K562 (cell line): Measurements from ENCODE around the gene MMP10. TPM values are rescaled to one million over a fixed set of nuclear protein-coding genes. Genes with fewer than 3 reads are reported as not detected.

ENCODE experiments used
- ATAC-seq: fragments of 200-7000 bp; cut with Tn5 transposase; 3 replicates; pipeline ENCODE4 v1.9.1; 2020; ENCODE audit warnings: moderate library complexity
- BruUV-seq: library from RNA; stranded (reverse); fragments of 400-500 nt; replicated peaks from 2 replicates; lab custom pipeline; 2021; lab: Mats Ljungman, UMichigan
- CTCF ChIA-PET: fragments of 300-600 bp; formaldehyde crosslinking; extraction: SDS; loops from one replicate; lab custom pipeline; 2021; ENCODE audit warnings: low intra/inter-chr PET ratio; lab: Yijun Ruan, JAX
- POLR2A ChIA-PET: fragments of 300-600, 350-650 bp; sonication (Branson Sonifier 250); formaldehyde crosslinking; extraction: SDS; loops from one replicate; lab custom pipeline; 2021; ENCODE audit warnings: antibody characterized with exemption, inconsistent platforms; lab: Yijun Ruan, JAX
- DNase-seq, 4 experiments: peaks; one replicate each; pipeline versions ENCODE4 v3.0.0 to v3.0.0-alpha.2; 2011 to 2018; ENCODE audit warnings: low spot score in 3 of 4, mixed read lengths in 3 of 4; ENCODE audit errors: extremely low read depth in 1 of 4
- FAIRE-seq: peaks from 2 replicates; lab custom pipeline; 2011; peaks lifted over from hg19 to GRCh38; lab: Jason Lieb, UNC
- H2AFZ ChIP-seq: 2 replicates; pipeline ENCODE4 v1.6.0; 2011; ENCODE audit warnings: low read depth, low read length, control low read depth, inconsistent platforms
- H3K27ac ChIP-seq: fragments of 200-600 bp; 3 replicates; pipeline ENCODE4 v1.8.0; 2011; ENCODE audit warnings: low read depth, mild to moderate bottlenecking, control low read depth, inconsistent platforms, low read length, moderate library complexity, mixed read lengths; ENCODE audit errors: extremely low read depth
- H3K27me3 ChIP-seq, 2 experiments: fragments of 300-600 bp in 1 of 2; 2 replicates in 1 of 2; 3 replicates in 1 of 2; pipeline versions ENCODE4 v1.6.0 to v1.8.0; 2011; ENCODE audit warnings: inconsistent platforms in 2 of 2, low read length in 2 of 2, mild to moderate bottlenecking in 1 of 2, mixed read lengths in 1 of 2, moderate library complexity in 1 of 2; ENCODE audit not compliant: control insufficient read depth in 2 of 2, insufficient read depth in 2 of 2
- H3K36me3 ChIP-seq: fragments of 300-600 bp; 3 replicates; pipeline ENCODE4 v1.8.0; 2011; ENCODE audit warnings: mild to moderate bottlenecking, low read length, inconsistent platforms; ENCODE audit not compliant: control insufficient read depth, insufficient read depth
- H3K4me1 ChIP-seq, 2 experiments: fragments of 200-600 bp in 1 of 2; replicated peaks in 1 of 2; 2 replicates in 1 of 2; 3 replicates in 1 of 2; pipeline versions ENCODE4 v1.5.1 to v1.8.0; 2011; ENCODE audit warnings: inconsistent platforms in 2 of 2, low read length in 2 of 2, mild to moderate bottlenecking in 1 of 2, mixed read lengths in 1 of 2, moderate library complexity in 1 of 2; ENCODE audit not compliant: control insufficient read depth in 2 of 2, insufficient read depth in 2 of 2
- H3K4me2 ChIP-seq: 2 replicates; pipeline ENCODE4 v1.6.1; 2011; ENCODE audit warnings: low read length, control low read depth, inconsistent platforms, mixed read lengths; ENCODE audit not compliant: insufficient read depth
- H3K4me3 ChIP-seq: fragments of 200-600 bp; sonication (generic), shearing (Covaris generic); 2 replicates; pipeline ENCODE4 v1.5.1; 2016; ENCODE audit warnings: control low read depth, inconsistent platforms
- H3K79me2 ChIP-seq: fragments of 200-600 bp; 3 replicates; pipeline ENCODE4 v1.8.0; 2011; ENCODE audit warnings: low read length, inconsistent platforms; ENCODE audit not compliant: control insufficient read depth, insufficient read depth
- H3K9ac ChIP-seq, 2 experiments: 2 replicates each; pipeline versions ENCODE4 v1.6.0 to v1.6.1; 2011; ENCODE audit warnings: low read depth in 2 of 2, low read length in 2 of 2, control low read depth in 1 of 2, inconsistent platforms in 1 of 2, mild to moderate bottlenecking in 1 of 2, mixed read lengths in 1 of 2; ENCODE audit not compliant: insufficient read depth in 1 of 2
- H3K9me1 ChIP-seq: one replicate; pipeline ENCODE4 v1.6.0; 2011; ENCODE audit warnings: inconsistent platforms, mild to moderate bottlenecking, low read length, moderate library complexity; ENCODE audit not compliant: control insufficient read depth, insufficient read depth
- H3K9me3 ChIP-seq: replicated peaks from 2 replicates; pipeline ENCODE4 v1.5.1; 2011; ENCODE audit warnings: low read depth, low read length, inconsistent platforms; ENCODE audit not compliant: control insufficient read depth, insufficient read depth
- H4K20me1 ChIP-seq: replicated peaks from 2 replicates; pipeline ENCODE4 v1.6.1; 2011; ENCODE audit warnings: low read length, inconsistent platforms, mixed read lengths; ENCODE audit not compliant: control insufficient read depth, insufficient read depth
- ATF7 ChIP-seq: fragments of 450-650 bp; IDR thresholded peaks from 2 replicates; pipeline ENCODE4 v1.7.1; 2014; ENCODE audit warnings: mild to moderate bottlenecking, moderate library complexity
- BMI1 ChIP-seq: fragments of 150-350 bp; IDR thresholded peaks from 2 replicates; pipeline ENCODE4 v1.6.1; 2014; ENCODE audit warnings: low read length
- CEBPB ChIP-seq: fragments of 450-650 bp; IDR thresholded peaks from 2 replicates; pipeline ENCODE4 v1.6.1; 2016; ENCODE audit warnings: missing genetic modification characterization, missing compliant biosample characterization
- EWSR1 ChIP-seq: fragments of 450-650 bp; IDR thresholded peaks from 2 replicates; pipeline ENCODE4 v1.6.1; 2018; ENCODE audit warnings: borderline replicate concordance, mild to moderate bottlenecking, low read depth, moderate library complexity; ENCODE audit not compliant: partially characterized antibody
- GABPA ChIP-seq: fragments of 200-800 bp; sonication (Bioruptor generic); conservative IDR thresholded peaks from 2 replicates; pipeline ENCODE4 v1.6.1; 2016; ENCODE audit warnings: low read depth, missing genetic modification characterization, missing compliant biosample characterization
- ZNF282 ChIP-seq: sonication (generic); formaldehyde crosslinking; IDR thresholded peaks from 2 replicates; pipeline ENCODE4 v1.8.1; 2023; ENCODE audit warnings: missing genetic modification reagents
- ZNF551 ChIP-seq: fragments of 250-450 bp; sonication (Bioruptor Pico); IDR thresholded peaks from 2 replicates; pipeline ENCODE4 v1.5.0; 2021; ENCODE audit warnings: mild to moderate bottlenecking, moderate library complexity
- ZSCAN32 ChIP-seq: fragments of 450-650 bp; formaldehyde crosslinking; IDR thresholded peaks from 2 replicates; pipeline ENCODE4 v1.4.0; 2020; ENCODE audit warnings: mild to moderate bottlenecking, moderate library complexity
- WGBS: fragments of 100-300 bp; shearing (Covaris generic); methylation state at CpG from one replicate; pipeline ENCODE4 v1.1.6; 2016; ENCODE audit warnings: low coverage, mixed read lengths; ENCODE audit not compliant: insufficient coverage; ENCODE audit errors: missing lambda C conversion rate; 5-methylcytosine and 5-hydroxymethylcytosine counted together
- in situ Hi-C: fragments of 300-500 bp; cut with MboI; formaldehyde crosslinking; loops from 4 replicates; pipeline ENCODE4 v1.15.0; 2018; ENCODE audit warnings: inconsistent platforms, mixed read lengths
- intact Hi-C: fragments of 100-400 bp; cut with micrococcal nuclease; formaldehyde crosslinking; loops from 2 replicates; pipeline ENCODE4 v1.14.2; 2022
- polyA plus RNA-seq, 8 experiments: library from polyadenylated mRNA; depleted of rRNA in 4 of 8; stranded (reverse) in 5 of 8; unstranded in 3 of 8; fragments of >200 nt; fragmentation: Nextera tagmentation in 2 of 8; fragmentation: Illumina TruSeq in 1 of 8; extraction: Ambion mirVana in 2 of 8; extraction: Trizol in 1 of 8; gene quantifications; 2 replicates each; pipeline versions ENCODE4 v1.2.1 to v1.2.3, GENCODE V29; 2011 to 2014; ENCODE audit warnings: inconsistent platforms in 1 of 8, missing spikeins in 1 of 8
- total RNA-seq, 7 experiments: library from RNA; depleted of rRNA in 6 of 7; stranded (reverse); fragments of >200 nt in 6 of 7; fragmentation: Illumina TruSeq in 2 of 7; extraction: Trizol in 2 of 7; gene quantifications; 2 replicates each; pipeline versions ENCODE4 v1.2.1 to v1.2.3, GENCODE V29; 2011 to 2021; ENCODE audit warnings: low replicate concordance in 1 of 7
- TF ChIP-seq, protein P1 (sequence below), 2 experiments: fragments of 450-650 bp; IDR thresholded peaks; 2 replicates each; pipeline ENCODE4 v1.6.1; 2016; ENCODE audit warnings: mild to moderate bottlenecking in 2 of 2, borderline replicate concordance in 1 of 2, low read depth in 1 of 2, moderate library complexity in 1 of 2
- TF ChIP-seq, protein P2 (sequence below): fragments of 250-450 bp; sonication (Bioruptor Pico); IDR thresholded peaks from 2 replicates; pipeline ENCODE4 v1.4.0; 2020; ENCODE audit warnings: mild to moderate bottlenecking, moderate library complexity
- TF ChIP-seq, protein P3 (sequence below): fragments of 450-650 bp; IDR thresholded peaks from 2 replicates; pipeline ENCODE4 v1.6.1; 2016

Gene MMP10
- total and polyA plus RNA-seq, 9 of the 15 experiments (the other 6 are each of a cell fraction or from before 2014, with no cell fraction given) = not detected

GRCh38 chr11:102760344-102761035, 19.9 kb downstream of the MMP10 start:
- 0% methylated on average over 4 of the region's 4 CpGs for WGBS
- Histone ChIP-seq H3K4me2 (no peak overlapping the region), H3K4me3 (no peak overlapping the region), H3K79me2 (no peaks in the 10 kb centered on the region), H3K9me3 (no peaks in the 10 kb centered on the region), H3K4me1 (no peaks in the 10 kb centered on the region), H3K9ac (no peak overlapping the region), H3K36me3 (no peaks in the 10 kb centered on the region), H3K27ac (no peak overlapping the region), H2AFZ (no peak overlapping the region), H3K9me1 (no peaks in the 10 kb centered on the region), H3K27me3 (no peaks in the 10 kb centered on the region), H4K20me1 (no peaks in the 10 kb centered on the region)
- ChIA-PET CTCF (no interaction called here), POLR2A (no interaction called here)
- DNase-seq (no peak), FAIRE-seq (no peak), ATAC-seq (no peak)
- BruUV-seq = no TSS peak
- in situ Hi-C loops = no loop called here
- intact Hi-C loops = no loop called here
- TF ChIP-seq CEBPB (tag) (peak; percentile 72), ZSCAN32 (CRISPR knock-in tag) (peak; percentile 86), BMI1 (no peak), EWSR1 (no peak), ZNF551 (CRISPR knock-in tag) (no peak), GABPA (tag) (0 out of 2 replicates have a peak, but pooled peaks have one; percentile 26), ATF7 (peak; percentile 15; the same call in 1 of the 2 replicates), ZNF282 (CRISPR knock-in tag) (no peak)
- TF ChIP-seq, protein P1, sequence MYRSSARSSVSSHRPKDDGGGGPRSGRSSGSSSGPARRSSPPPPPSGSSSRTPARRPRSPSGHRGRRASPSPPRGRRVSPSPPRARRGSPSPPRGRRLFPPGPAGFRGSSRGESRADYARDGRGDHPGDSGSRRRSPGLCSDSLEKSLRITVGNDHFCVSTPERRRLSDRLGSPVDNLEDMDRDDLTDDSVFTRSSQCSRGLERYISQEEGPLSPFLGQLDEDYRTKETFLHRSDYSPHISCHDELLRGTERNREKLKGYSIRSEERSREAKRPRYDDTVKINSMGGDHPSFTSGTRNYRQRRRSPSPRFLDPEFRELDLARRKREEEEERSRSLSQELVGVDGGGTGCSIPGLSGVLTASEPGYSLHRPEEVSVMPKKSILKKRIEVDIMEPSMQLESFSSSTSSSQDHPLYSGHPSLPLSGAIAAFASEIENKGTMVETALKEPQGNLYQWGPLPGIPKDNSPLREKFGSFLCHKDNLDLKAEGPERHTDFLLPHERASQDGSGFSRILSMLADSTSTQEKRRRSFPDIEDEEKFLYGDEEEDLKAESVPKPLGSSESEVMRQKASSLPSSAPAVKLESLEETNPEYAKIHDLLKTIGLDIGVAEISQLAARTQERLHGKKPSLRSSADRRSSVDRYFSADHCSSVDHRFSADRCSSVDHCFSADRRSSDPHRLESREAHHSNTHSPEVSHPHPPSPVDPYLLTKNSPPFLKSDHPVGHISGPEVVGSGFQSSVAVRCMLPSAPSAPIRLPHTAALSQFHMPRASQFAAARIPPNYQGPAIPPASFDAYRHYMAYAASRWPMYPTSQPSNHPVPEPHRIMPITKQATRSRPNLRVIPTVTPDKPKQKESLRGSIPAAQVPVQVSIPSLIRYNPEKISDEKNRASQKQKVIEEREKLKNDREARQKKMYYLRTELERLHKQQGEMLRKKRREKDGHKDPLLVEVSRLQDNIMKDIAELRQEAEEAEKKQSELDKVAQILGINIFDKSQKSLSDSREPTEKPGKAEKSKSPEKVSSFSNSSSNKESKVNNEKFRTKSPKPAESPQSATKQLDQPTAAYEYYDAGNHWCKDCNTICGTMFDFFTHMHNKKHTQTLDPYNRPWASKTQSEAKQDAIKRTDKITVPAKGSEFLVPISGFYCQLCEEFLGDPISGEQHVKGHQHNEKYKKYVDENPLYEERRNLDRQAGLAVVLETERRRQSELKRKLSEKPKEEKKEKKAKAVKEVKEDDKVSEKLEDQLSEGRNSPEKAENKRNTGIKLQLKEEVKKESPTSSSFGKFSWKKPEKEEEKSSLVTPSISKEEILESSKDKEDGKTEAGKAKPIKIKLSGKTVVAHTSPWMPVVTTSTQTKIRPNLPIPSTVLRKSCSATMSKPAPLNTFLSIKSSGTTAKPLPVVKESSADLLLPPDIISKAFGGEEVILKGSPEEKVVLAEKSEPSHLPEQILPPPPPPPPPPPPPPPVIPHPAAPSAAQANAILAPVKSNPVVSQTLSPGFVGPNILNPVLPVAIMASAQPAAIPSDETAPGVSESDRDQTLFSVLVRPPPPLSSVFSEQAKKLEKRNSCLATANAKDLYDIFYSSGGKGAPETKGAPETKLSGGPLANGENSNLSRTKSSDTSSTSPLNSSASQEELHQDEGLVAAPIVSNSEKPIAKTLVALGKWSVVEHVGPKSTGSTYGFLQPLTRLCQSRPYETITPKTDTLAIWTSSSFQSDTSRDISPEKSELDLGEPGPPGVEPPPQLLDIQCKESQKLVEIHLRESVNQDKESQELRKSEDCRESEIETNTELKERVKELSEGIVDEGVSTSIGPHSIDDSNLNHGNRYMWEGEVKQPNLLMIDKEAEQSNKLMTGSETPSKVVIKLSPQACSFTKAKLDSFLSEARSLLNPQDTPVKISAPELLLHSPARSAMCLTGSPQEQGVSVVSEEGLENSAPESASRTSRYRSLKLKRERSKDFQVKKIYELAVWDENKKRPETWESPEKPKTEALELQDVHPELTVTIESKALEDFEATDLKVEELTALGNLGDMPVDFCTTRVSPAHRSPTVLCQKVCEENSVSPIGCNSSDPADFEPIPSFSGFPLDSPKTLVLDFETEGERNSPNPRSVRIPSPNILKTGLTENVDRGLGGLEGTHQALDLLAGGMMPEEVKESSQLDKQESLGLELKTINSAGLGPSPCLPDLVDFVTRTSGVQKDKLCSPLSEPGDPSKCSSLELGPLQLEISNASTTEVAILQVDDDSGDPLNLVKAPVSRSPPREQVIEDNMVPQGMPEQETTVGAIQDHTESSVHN (IDR thresholded peaks at IDR 0.05; ENCODE audit: borderline replicate concordance in 1 of 2, low read depth in 1 of 2) = 0 out of 4 replicates have a peak, but pooled peaks of 1 of the 2 experiments have one; percentile 63
- TF ChIP-seq, protein P2, sequence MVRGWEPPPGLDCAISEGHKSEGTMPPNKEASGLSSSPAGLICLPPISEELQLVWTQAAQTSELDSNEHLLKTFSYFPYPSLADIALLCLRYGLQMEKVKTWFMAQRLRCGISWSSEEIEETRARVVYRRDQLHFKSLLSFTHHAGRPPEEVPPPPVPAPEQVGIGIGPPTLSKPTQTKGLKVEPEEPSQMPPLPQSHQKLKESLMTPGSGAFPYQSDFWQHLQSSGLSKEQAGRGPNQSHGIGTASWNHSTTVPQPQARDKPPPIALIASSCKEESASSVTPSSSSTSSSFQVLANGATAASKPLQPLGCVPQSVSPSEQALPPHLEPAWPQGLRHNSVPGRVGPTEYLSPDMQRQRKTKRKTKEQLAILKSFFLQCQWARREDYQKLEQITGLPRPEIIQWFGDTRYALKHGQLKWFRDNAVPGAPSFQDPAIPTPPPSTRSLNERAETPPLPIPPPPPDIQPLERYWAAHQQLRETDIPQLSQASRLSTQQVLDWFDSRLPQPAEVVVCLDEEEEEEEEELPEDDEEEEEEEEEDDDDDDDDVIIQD (CRISPR knock-in tag) = no peak
- TF ChIP-seq, protein P3, sequence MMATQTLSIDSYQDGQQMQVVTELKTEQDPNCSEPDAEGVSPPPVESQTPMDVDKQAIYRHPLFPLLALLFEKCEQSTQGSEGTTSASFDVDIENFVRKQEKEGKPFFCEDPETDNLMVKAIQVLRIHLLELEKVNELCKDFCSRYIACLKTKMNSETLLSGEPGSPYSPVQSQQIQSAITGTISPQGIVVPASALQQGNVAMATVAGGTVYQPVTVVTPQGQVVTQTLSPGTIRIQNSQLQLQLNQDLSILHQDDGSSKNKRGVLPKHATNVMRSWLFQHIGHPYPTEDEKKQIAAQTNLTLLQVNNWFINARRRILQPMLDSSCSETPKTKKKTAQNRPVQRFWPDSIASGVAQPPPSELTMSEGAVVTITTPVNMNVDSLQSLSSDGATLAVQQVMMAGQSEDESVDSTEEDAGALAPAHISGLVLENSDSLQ = no peak
